HEK293 (cell line): ENCODE results near the gene KIAA1671.

Experiments
- INSM2 ChIP-seq: fragments of 450-650 bp; formaldehyde crosslinking; IDR thresholded peaks from 2 replicates; pipeline ENCODE4 v1.5.1; 2016; ENCODE audit warnings: missing biosample characterization, missing genetic modification characterization
- KLF9 ChIP-seq: fragments of 450-650 bp; formaldehyde crosslinking; IDR thresholded peaks from 2 replicates; pipeline ENCODE4 v1.5.1; 2016; ENCODE audit warnings: missing biosample characterization, missing genetic modification characterization, low read depth
- MYNN ChIP-seq: fragments of 450-650 bp; formaldehyde crosslinking; IDR thresholded peaks from 2 replicates; pipeline ENCODE4 v1.5.1; 2016; ENCODE audit warnings: missing biosample characterization, missing genetic modification characterization, borderline replicate concordance
- REPIN1 ChIP-seq: fragments of 450-650 bp; formaldehyde crosslinking; IDR thresholded peaks from 2 replicates; pipeline ENCODE4 v1.5.1; 2017; ENCODE audit warnings: missing biosample characterization, missing genetic modification characterization, low read depth
- SETDB1 ChIP-seq: IDR thresholded peaks from one replicate; pipeline ENCODE4 v1.6.1; 2017; ENCODE audit warnings: mild to moderate bottlenecking, low read length, moderate library complexity, mixed read lengths; ENCODE audit not compliant: insufficient read length
- SP7 ChIP-seq: fragments of 450-650 bp; formaldehyde crosslinking; IDR thresholded peaks from 2 replicates; pipeline ENCODE4 v1.5.1; 2016; ENCODE audit warnings: missing biosample characterization, missing genetic modification characterization
- TCF7L2 ChIP-seq: IDR thresholded peaks from 2 replicates; pipeline ENCODE4 v1.6.1; 2011; ENCODE audit warnings: low read depth, mild to moderate bottlenecking, inconsistent platforms, low read length, moderate library complexity, borderline replicate concordance
- TRIM28 ChIP-seq: IDR thresholded peaks from 2 replicates; pipeline ENCODE4 v1.6.1; 2011; ENCODE audit warnings: low read length, control low read depth, borderline replicate concordance
- ZBTB17 ChIP-seq: fragments of 450-650 bp; formaldehyde crosslinking; IDR thresholded peaks from 2 replicates; pipeline ENCODE4 v1.5.1; 2016; ENCODE audit warnings: missing biosample characterization, missing genetic modification characterization
- ZBTB44 ChIP-seq: fragments of 450-650 bp; IDR thresholded peaks from 2 replicates; pipeline ENCODE4 v1.5.1; 2018; ENCODE audit warnings: missing biosample characterization, mild to moderate bottlenecking, missing genetic modification characterization
- ZIC2 ChIP-seq: fragments of 450-650 bp; formaldehyde crosslinking; IDR thresholded peaks from 2 replicates; pipeline ENCODE4 v1.5.1; 2016; ENCODE audit warnings: missing biosample characterization, missing genetic modification characterization
- ZNF112 ChIP-seq: fragments of 450-650 bp; formaldehyde crosslinking; IDR thresholded peaks from 2 replicates; pipeline ENCODE4 v1.5.0; 2017; ENCODE audit warnings: missing biosample characterization, missing genetic modification characterization
- ZNF16 ChIP-seq: fragments of 450-650 bp; formaldehyde crosslinking; IDR thresholded peaks from 2 replicates; pipeline ENCODE4 v1.5.1; 2016; ENCODE audit warnings: low read depth, missing biosample characterization, missing genetic modification characterization
- ZNF280C ChIP-seq: fragments of 450-650 bp; formaldehyde crosslinking; IDR thresholded peaks from 2 replicates; pipeline ENCODE4 v1.5.1; 2016; ENCODE audit warnings: missing biosample characterization, missing genetic modification characterization
- ZNF292 ChIP-seq: fragments of 450-650 bp; formaldehyde crosslinking; IDR thresholded peaks from 2 replicates; pipeline ENCODE4 v1.5.1; 2016; ENCODE audit warnings: low read depth, missing biosample characterization, missing genetic modification characterization, borderline replicate concordance
- ZNF423 ChIP-seq: fragments of 450-650 bp; formaldehyde crosslinking; IDR thresholded peaks from 2 replicates; pipeline ENCODE4 v1.5.1; 2016; ENCODE audit warnings: missing biosample characterization, missing genetic modification characterization
- ZNF624 ChIP-seq: fragments of 450-650 bp; formaldehyde crosslinking; IDR thresholded peaks from 2 replicates; pipeline ENCODE4 v1.5.1; 2017; ENCODE audit warnings: missing biosample characterization, missing genetic modification characterization
- ZNF626 ChIP-seq: fragments of 450-650 bp; sonication (Bioruptor Pico); formaldehyde crosslinking; IDR thresholded peaks from 2 replicates; pipeline ENCODE4 v1.5.1; 2018; ENCODE audit warnings: missing biosample characterization, missing genetic modification characterization, inconsistent platforms
- ZNF629 ChIP-seq: fragments of 450-650 bp; formaldehyde crosslinking; IDR thresholded peaks from 2 replicates; pipeline ENCODE4 v1.5.1; 2017; ENCODE audit warnings: missing biosample characterization, missing genetic modification characterization
- ZNF645 ChIP-seq: fragments of 450-650 bp; formaldehyde crosslinking; IDR thresholded peaks from 2 replicates; pipeline ENCODE4; 2016; ENCODE audit warnings: missing biosample characterization, missing genetic modification characterization
- ZNF777 ChIP-seq: fragments of 450-650 bp; formaldehyde crosslinking; IDR thresholded peaks from 2 replicates; pipeline ENCODE4 v1.5.1; 2017; ENCODE audit warnings: missing biosample characterization, missing genetic modification characterization, borderline replicate concordance
- ZNF843 ChIP-seq: fragments of 450-650 bp; formaldehyde crosslinking; IDR thresholded peaks from 2 replicates; pipeline ENCODE4 v1.5.1; 2016; ENCODE audit warnings: missing biosample characterization, missing genetic modification characterization
- TF ChIP-seq, protein P1 (sequence below): fragments of 450-650 bp; formaldehyde crosslinking; IDR thresholded peaks from 2 replicates; pipeline ENCODE4 v1.5.1; 2016; ENCODE audit warnings: missing biosample characterization, missing genetic modification characterization, low read depth
- TF ChIP-seq, protein P2 (sequence below): fragments of 450-650 bp; formaldehyde crosslinking; IDR thresholded peaks from 2 replicates; pipeline ENCODE4 v1.5.1; 2016; ENCODE audit warnings: missing biosample characterization, missing genetic modification characterization, low read depth
- TF ChIP-seq, protein P3 (sequence below): fragments of 450-650 bp; formaldehyde crosslinking; IDR thresholded peaks from 2 replicates; pipeline ENCODE4 v1.5.1; 2016; ENCODE audit warnings: missing biosample characterization, missing genetic modification characterization

The KIAA1671 gene

GRCh38 chr22:24996420-24996952 is 44.0 kb downstream of the KIAA1671 start (continued):
- TF ChIP-seq, protein P1, sequence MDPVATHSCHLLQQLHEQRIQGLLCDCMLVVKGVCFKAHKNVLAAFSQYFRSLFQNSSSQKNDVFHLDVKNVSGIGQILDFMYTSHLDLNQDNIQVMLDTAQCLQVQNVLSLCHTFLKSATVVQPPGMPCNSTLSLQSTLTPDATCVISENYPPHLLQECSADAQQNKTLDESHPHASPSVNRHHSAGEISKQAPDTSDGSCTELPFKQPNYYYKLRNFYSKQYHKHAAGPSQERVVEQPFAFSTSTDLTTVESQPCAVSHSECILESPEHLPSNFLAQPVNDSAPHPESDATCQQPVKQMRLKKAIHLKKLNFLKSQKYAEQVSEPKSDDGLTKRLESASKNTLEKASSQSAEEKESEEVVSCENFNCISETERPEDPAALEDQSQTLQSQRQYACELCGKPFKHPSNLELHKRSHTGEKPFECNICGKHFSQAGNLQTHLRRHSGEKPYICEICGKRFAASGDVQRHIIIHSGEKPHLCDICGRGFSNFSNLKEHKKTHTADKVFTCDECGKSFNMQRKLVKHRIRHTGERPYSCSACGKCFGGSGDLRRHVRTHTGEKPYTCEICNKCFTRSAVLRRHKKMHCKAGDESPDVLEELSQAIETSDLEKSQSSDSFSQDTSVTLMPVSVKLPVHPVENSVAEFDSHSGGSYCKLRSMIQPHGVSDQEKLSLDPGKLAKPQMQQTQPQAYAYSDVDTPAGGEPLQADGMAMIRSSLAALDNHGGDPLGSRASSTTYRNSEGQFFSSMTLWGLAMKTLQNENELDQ (tag by site-specific recombination) = no peak
- TF ChIP-seq, protein P2, sequence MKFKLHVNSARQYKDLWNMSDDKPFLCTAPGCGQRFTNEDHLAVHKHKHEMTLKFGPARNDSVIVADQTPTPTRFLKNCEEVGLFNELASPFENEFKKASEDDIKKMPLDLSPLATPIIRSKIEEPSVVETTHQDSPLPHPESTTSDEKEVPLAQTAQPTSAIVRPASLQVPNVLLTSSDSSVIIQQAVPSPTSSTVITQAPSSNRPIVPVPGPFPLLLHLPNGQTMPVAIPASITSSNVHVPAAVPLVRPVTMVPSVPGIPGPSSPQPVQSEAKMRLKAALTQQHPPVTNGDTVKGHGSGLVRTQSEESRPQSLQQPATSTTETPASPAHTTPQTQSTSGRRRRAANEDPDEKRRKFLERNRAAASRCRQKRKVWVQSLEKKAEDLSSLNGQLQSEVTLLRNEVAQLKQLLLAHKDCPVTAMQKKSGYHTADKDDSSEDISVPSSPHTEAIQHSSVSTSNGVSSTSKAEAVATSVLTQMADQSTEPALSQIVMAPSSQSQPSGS = no peak
- peak; percentile 65 for TF ChIP-seq ZIC2 (tag by site-specific recombination)
- TF ChIP-seq TRIM28 = peak; percentile 81
- no peak for TF ChIP-seq REPIN1
- TF ChIP-seq ZBTB17 = peak; percentile 60
- no peak for TF ChIP-seq ZNF112 (tag by site-specific recombination)
- no peak for TF ChIP-seq TCF7L2
- no peak for TF ChIP-seq ZNF423 (tag by site-specific recombination)
- no peak for TF ChIP-seq ZNF777 (tag by site-specific recombination)
- TF ChIP-seq INSM2 (tag by site-specific recombination) = no peak
- TF ChIP-seq KLF9 = peak; percentile 47; the same call in 1 of the 2 replicates
- TF ChIP-seq ZNF292 = no peak
- TF ChIP-seq ZNF843 = no peak
- no peak for TF ChIP-seq ZNF280C (tag by site-specific recombination)
- no peak for TF ChIP-seq MYNN (tag by site-specific recombination)
- TF ChIP-seq ZBTB44 = no peak
- peak; percentile 81 for TF ChIP-seq SP7 (tag by site-specific recombination)
- peak; percentile 73; the same call in 1 of the 2 replicates for TF ChIP-seq ZNF629 (tag by site-specific recombination)
- no peak for TF ChIP-seq ZNF624
- TF ChIP-seq SETDB1 = peak; percentile 42
- no peak for TF ChIP-seq ZNF645 (tag by site-specific recombination)
- TF ChIP-seq ZNF626 = no peak
- TF ChIP-seq, protein P3, sequence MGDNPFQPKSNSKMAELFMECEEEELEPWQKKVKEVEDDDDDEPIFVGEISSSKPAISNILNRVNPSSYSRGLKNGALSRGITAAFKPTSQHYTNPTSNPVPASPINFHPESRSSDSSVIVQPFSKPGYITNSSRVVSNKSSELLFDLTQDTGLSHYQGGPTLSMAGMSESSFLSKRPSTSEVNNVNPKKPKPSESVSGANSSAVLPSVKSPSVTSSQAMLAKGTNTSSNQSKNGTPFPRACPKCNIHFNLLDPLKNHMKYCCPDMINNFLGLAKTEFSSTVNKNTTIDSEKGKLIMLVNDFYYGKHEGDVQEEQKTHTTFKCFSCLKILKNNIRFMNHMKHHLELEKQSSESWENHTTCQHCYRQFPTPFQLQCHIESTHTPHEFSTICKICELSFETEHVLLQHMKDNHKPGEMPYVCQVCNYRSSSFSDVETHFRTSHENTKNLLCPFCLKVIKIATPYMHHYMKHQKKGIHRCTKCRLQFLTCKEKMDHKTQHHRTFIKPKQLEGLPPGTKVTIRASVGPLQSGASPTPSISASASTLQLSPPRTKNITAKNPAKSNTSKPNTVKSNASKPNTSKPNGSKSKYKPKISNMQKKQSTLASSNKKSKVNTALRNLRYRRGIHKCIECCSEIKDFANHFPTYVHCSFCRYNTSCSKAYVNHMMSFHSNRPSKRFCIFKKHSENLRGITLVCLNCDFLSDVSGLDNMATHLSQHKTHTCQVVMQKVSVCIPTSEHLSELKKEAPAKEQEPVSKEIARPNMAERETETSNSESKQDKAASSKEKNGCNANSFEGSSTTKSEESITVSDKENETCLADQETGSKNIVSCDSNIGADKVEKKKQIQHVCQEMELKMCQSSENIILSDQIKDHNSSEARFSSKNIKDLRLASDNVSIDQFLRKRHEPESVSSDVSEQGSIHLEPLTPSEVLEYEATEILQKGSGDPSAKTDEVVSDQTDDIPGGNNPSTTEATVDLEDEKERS (tag by site-specific recombination) = no peak
- TF ChIP-seq ZNF16 (tag by site-specific recombination) = no peak
